HepG2 (cell line): ENCODE results near the gene EXTL2. TPM values are rescaled to one million over a fixed set of nuclear protein-coding genes. Genes with fewer than 3 reads are reported as not detected.

Experiments
- ATAC-seq: fragments of 200-7000 bp; cut with Tn5 transposase; 3 replicates; pipeline ENCODE4 v1.9.1; 2020; ENCODE audit warnings: mild to moderate bottlenecking, moderate library complexity
- BruUV-seq: library from RNA; stranded (reverse); fragments of 400-500 nt; replicated peaks from 2 replicates; lab custom pipeline; 2021; lab: Mats Ljungman, UMichigan
- CTCF ChIA-PET: fragments of 300-600 bp; formaldehyde crosslinking; extraction: SDS; loops from one replicate; lab custom pipeline; 2021; ENCODE audit warnings: low total read pairs, inconsistent platforms, low intra/inter-chr PET ratio; lab: Yijun Ruan, JAX
- POLR2A ChIA-PET: fragments of 350-600 bp; sonication (Branson Sonifier 250); formaldehyde crosslinking; loops from one replicate; lab custom pipeline; 2020; ENCODE audit warnings: antibody characterized with exemption, inconsistent platforms; lab: Yijun Ruan, JAX
- DNase-seq: peaks from one replicate; pipeline ENCODE4 v3.0.0-alpha.2; 2015; ENCODE audit warnings: low spot score
- FAIRE-seq: peaks from 3 replicates; lab custom pipeline; 2011; peaks lifted over from hg19 to GRCh38; lab: Jason Lieb, UNC
- H2AFZ ChIP-seq: one replicate; pipeline ENCODE4 v1.6.1; 2011; ENCODE audit warnings: low read length, inconsistent platforms
- H3K27ac ChIP-seq: fragments of 300-600 bp; 3 replicates; pipeline ENCODE4 v1.8.0; 2011; ENCODE audit warnings: mixed run types, mild to moderate bottlenecking, mixed read lengths, low read length, inconsistent platforms; ENCODE audit not compliant: insufficient read depth; ENCODE audit errors: extremely low read length
- H3K27me3 ChIP-seq, 2 experiments: fragments of 200-600 bp in 1 of 2; 2 replicates in 1 of 2; 3 replicates in 1 of 2; pipeline versions ENCODE4 v1.6.0 to v1.8.0; 2011; ENCODE audit warnings: low read length in 2 of 2, mild to moderate bottlenecking in 2 of 2, moderate library complexity in 2 of 2, inconsistent platforms in 1 of 2; ENCODE audit not compliant: insufficient read depth in 2 of 2, control insufficient read depth in 1 of 2
- H3K36me3 ChIP-seq, 2 experiments: fragments of 200-600 bp in 1 of 2; replicated peaks in 1 of 2; 2 replicates in 1 of 2; 3 replicates in 1 of 2; pipeline versions ENCODE4 v1.5.1 to v1.8.0; 2011; ENCODE audit warnings: low read length in 2 of 2, inconsistent platforms in 1 of 2; ENCODE audit not compliant: insufficient read depth in 2 of 2, control insufficient read depth in 1 of 2
- H3K4me1 ChIP-seq: 2 replicates; pipeline ENCODE4 v1.5.1; 2012; ENCODE audit warnings: low read length, inconsistent platforms; ENCODE audit not compliant: insufficient read depth
- H3K4me2 ChIP-seq: 2 replicates; pipeline ENCODE4 v1.6.0; 2011; ENCODE audit warnings: low read depth, low read length, inconsistent platforms
- H3K4me3 ChIP-seq, 3 experiments: fragments of 200-600 bp in 1 of 3; sonication (generic), shearing (Covaris generic) in 1 of 3; replicated peaks in 1 of 3; 2 replicates each; pipeline ENCODE4 v1.5.1; 2011 to 2016; ENCODE audit warnings: low read length in 3 of 3, inconsistent platforms in 2 of 3, low read depth in 2 of 3, mild to moderate bottlenecking in 2 of 3, control low read depth in 1 of 3, mixed read lengths in 1 of 3; ENCODE audit not compliant: insufficient read depth in 1 of 3
- H3K79me2 ChIP-seq: one replicate; pipeline ENCODE4 v1.6.1; 2011; ENCODE audit warnings: low read length, inconsistent platforms; ENCODE audit not compliant: insufficient read depth
- H3K9ac ChIP-seq: 2 replicates; pipeline ENCODE4 v1.6.0; 2011; ENCODE audit warnings: mild to moderate bottlenecking, low read depth, low read length, inconsistent platforms; ENCODE audit not compliant: insufficient read depth
- H3K9me3 ChIP-seq: 2 replicates; pipeline ENCODE4 v1.5.1; 2012; ENCODE audit warnings: mild to moderate bottlenecking, low read length
- H4K20me1 ChIP-seq: 2 replicates; pipeline ENCODE4 v1.6.0; 2011; ENCODE audit warnings: inconsistent platforms, mild to moderate bottlenecking, low read length, moderate library complexity; ENCODE audit not compliant: insufficient read depth
- MAFF ChIP-seq: IDR thresholded peaks from 2 replicates; pipeline ENCODE4 v1.6.1; 2011; ENCODE audit warnings: low read depth, low read length, improper control_type of control experiment
- MAFK ChIP-seq, 2 experiments: IDR thresholded peaks in 1 of 2; conservative IDR thresholded peaks in 1 of 2; 2 replicates each; pipeline ENCODE4 v1.6.1; 2011; ENCODE audit warnings: improper control_type of control experiment in 2 of 2, low read length in 2 of 2
- WIZ ChIP-seq: sonication (generic); formaldehyde crosslinking; IDR thresholded peaks from 2 replicates; pipeline ENCODE4 v1.5.1; 2020; ENCODE audit warnings: mild to moderate bottlenecking, missing genetic modification reagents
- ZBTB42 ChIP-seq: sonication (generic); formaldehyde crosslinking; IDR thresholded peaks from 2 replicates; pipeline ENCODE4 v1.5.0; 2020; ENCODE audit warnings: mild to moderate bottlenecking, missing genetic modification reagents
- WGBS: methylation state at CpG from one replicate; pipeline ENCODE4 v1.1.6; 2017; ENCODE audit warnings: low lambda C conversion rate; 5-methylcytosine and 5-hydroxymethylcytosine counted together
- in situ Hi-C: cut with HindIII; loops from 2 replicates; pipeline ENCODE4 v1.10.0; 2017; ENCODE audit warnings: low pct_unique_long_range_greater_than_20kb; ENCODE audit not compliant: extremely low pct_ligation_motif_present
- intact Hi-C: fragments of 100-400 bp; cut with micrococcal nuclease; formaldehyde crosslinking; loops from one replicate; pipeline ENCODE4 v1.10.0; 2022; ENCODE audit not compliant: unreplicated experiment
- polyA plus RNA-seq, 8 experiments: library from polyadenylated mRNA; depleted of rRNA in 3 of 8; stranded (reverse) in 7 of 8; unstranded in 1 of 8; fragments of >200 nt; fragmentation: Illumina TruSeq in 4 of 8; extraction: Trizol in 4 of 8; gene quantifications; 2 replicates each; pipeline versions ENCODE4 v1.2.1 to v1.2.3, GENCODE V29; 2011 to 2016; ENCODE audit warnings: low read depth in 4 of 8, missing spikeins in 1 of 8, mixed read lengths in 1 of 8; ENCODE audit not compliant: insufficient read depth in 1 of 8
- total RNA-seq, 5 experiments: library from RNA; depleted of rRNA; stranded (reverse); fragments of >200 nt; fragmentation: Illumina TruSeq; extraction: Trizol; gene quantifications; 2 replicates each; pipeline ENCODE4 v1.2.3, GENCODE V29; 2016; ENCODE audit warnings: low read depth in 1 of 5

The EXTL2 gene
- total and polyA plus RNA-seq, 2 of the 13 experiments (the other 11 are each of a cell fraction or from before 2014, with no cell fraction given), result 22.0 to 23.5 TPM

GRCh38 chr1:100892554-100892953 is 2.1 kb downstream of the EXTL2 start:
- Histone ChIP-seq H3K4me3 (no peak overlapping the region), H3K9me3 (peaks cover 22% of the 10 kb centered on the region), H4K20me1 (no peaks in the 10 kb centered on the region), H3K4me2 (no peak overlapping the region), H3K36me3 (peaks cover 0 to 4% of the 10 kb centered on the region in 2 experiments; a peak in 1 of 5 replicates), H3K27ac (no peak overlapping the region), H2AFZ (no peak overlapping the region), H3K9ac (no peak overlapping the region), H3K27me3 (no peaks in the 10 kb centered on the region; a peak in 1 of 5 replicates), H3K4me1 (peaks cover 25% of the 10 kb centered on the region), H3K79me2 (peaks cover 29% of the 10 kb centered on the region)
- in situ Hi-C loops (no loop called here), intact Hi-C loops (loop anchor here (10.0 kb wide), 1 partner anchor 538 kb away; the partner anchor contains the start of gene CDC14A)
- no peak for DNase-seq
- 96% methylated on average over 3 of the region's 3 CpGs for WGBS
- ChIA-PET POLR2A (no interaction called here), CTCF (no interaction called here)
- BruUV-seq, result no TSS peak
- TF ChIP-seq MAFK (conservative IDR thresholded peaks at IDR 0.05 in 1 of 2, IDR thresholded peaks at IDR 0.05 in 1 of 2; ENCODE audit: low read length in 2 of 2) (peak; percentile 72 to 81), MAFF (peak; percentile 75), WIZ (CRISPR knock-in tag) (no peak)
- FAIRE-seq, result no peak
- no peak for ATAC-seq

DNA sequence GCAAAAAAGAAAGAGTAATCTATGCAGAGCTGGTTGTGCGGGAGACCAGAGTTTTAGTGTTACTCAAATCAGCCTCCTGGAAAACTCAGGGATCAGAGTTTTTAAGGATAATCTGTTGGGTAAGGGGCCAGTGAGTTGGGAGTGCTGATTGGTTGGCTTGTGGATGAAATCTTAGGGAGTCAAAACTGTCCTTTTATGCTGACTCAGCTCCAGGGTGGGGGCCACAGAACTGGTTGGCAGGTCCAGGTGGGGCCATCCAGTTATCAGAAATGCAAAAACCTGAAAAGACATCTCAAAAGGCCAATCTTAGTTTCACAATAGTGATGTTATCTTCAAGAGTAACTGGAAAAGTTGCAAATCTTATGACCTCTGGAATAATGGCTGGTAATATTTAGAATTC is 3.3 kb downstream of the EXTL2 start:
- H3K27me3 ChIP-seq, result no peaks in the 10 kb centered on the region; a peak in 1 of 5 replicates
- peaks cover 22% of the 10 kb centered on the region for H3K9me3 ChIP-seq
- peaks cover 18% of the 10 kb centered on the region for H3K79me2 ChIP-seq
- CTCF ChIA-PET, result no interaction called here
- intact Hi-C loops (loop anchor here (10.0 kb wide), 1 partner anchor 537 kb away; the partner anchor contains the start of gene CDC14A), in situ Hi-C loops (no loop called here)
- no peak overlapping the region for H3K27ac ChIP-seq
- no peak overlapping the region for H3K4me3 ChIP-seq
- FAIRE-seq (no peak), DNase-seq (no peak), ATAC-seq (no peak)
- H3K9ac ChIP-seq, result no peak overlapping the region
- BruUV-seq, result no TSS peak
- no peaks in the 10 kb centered on the region for H4K20me1 ChIP-seq
- WGBS, result 100% methylated on average over 1 of the region's 1 CpG
- H3K4me1 ChIP-seq, result peaks cover 18% of the 10 kb centered on the region
- H2AFZ ChIP-seq, result no peak overlapping the region
- POLR2A ChIA-PET, result no interaction called here
- TF ChIP-seq MAFK (conservative IDR thresholded peaks at IDR 0.05 in 1 of 2, IDR thresholded peaks at IDR 0.05 in 1 of 2; ENCODE audit: low read length in 2 of 2) (peak; percentile 91 to 95), ZBTB42 (CRISPR knock-in tag) (no peak), MAFF (peak; percentile 92)
- TF ChIP-seq, all 625 proteins: peak for 2
- Histone ChIP-seq H3K36me3 (peaks cover 0 to 4% of the 10 kb centered on the region in 2 experiments; a peak in 1 of 5 replicates), H3K4me2 (no peak overlapping the region)
